Cardiac muscle cell (in vitro differentiated cells and primary cell): ENCODE measurements around the gene IGSF21. TPM values are rescaled to one million over a fixed set of nuclear protein-coding genes. Genes with fewer than 3 reads are reported as not detected.

Experiments used
- DNase-seq, 2 donors: peaks; one replicate each; pipeline versions ENCODE4 v3.0.0 to v3.0.0-alpha.2; 2010 to 2017; ENCODE audit warnings: low read depth in 1 of 2, low spot score in 1 of 2
- H3K27ac ChIP-seq: fragments of 200-600 bp; sonication (generic); 2 replicates; pipeline ENCODE4 v1.5.1; 2016
- H3K27me3 ChIP-seq: fragments of 200-600 bp; sonication (generic); 2 replicates; pipeline ENCODE4 v1.6.0; 2016; ENCODE audit warnings: control low read depth
- H3K36me3 ChIP-seq: fragments of 200-600 bp; sonication (generic); 2 replicates; pipeline ENCODE4 v1.5.1; 2016; ENCODE audit warnings: control low read depth
- H3K4me1 ChIP-seq: fragments of 200-600 bp; sonication (generic); 2 replicates; pipeline ENCODE4 v1.8.1; 2017; ENCODE audit warnings: low read depth, mild to moderate bottlenecking, mixed run types
- H3K4me3 ChIP-seq: fragments of 200-600 bp; sonication (generic); 2 replicates; pipeline ENCODE4 v1.5.1; 2016; ENCODE audit warnings: mild to moderate bottlenecking
- H3K9me3 ChIP-seq: fragments of 200-600 bp; sonication (generic); 2 replicates; pipeline ENCODE4 v1.5.1; 2017; ENCODE audit warnings: low read depth, mild to moderate bottlenecking, control low read depth
- CTCF ChIP-seq: IDR thresholded peaks from 2 replicates; pipeline ENCODE4 v1.5.1; 2012; ENCODE audit warnings: low read depth, mild to moderate bottlenecking, low read length
- polyA plus RNA-seq: library from polyadenylated mRNA; unstranded; fragments of >200 nt; fragmentation: Nextera tagmentation; extraction: Ambion mirVana; gene quantifications from 2 replicates; pipeline ENCODE4 v1.2.1, GENCODE V29; 2016
- total RNA-seq: library from RNA; depleted of rRNA; stranded (reverse); fragments of >200 nt; gene quantifications from 2 replicates; pipeline ENCODE4 v1.2.3, GENCODE V29; 2016

The IGSF21 gene
- total and polyA plus RNA-seq, 2 experiments from 2014 or later, result 0.06 TPM; not detected in 1

- no peaks in the 10 kb centered on the region for H3K36me3 ChIP-seq
- H3K4me1 ChIP-seq, result peaks cover 4% of the 10 kb centered on the region
- no peaks in the 10 kb centered on the region for H3K9me3 ChIP-seq
- TF ChIP-seq CTCF, result no peak
- DNase-seq, result no peak
- H3K27me3 ChIP-seq, result peaks cover 99% of the 10 kb centered on the region
- no peak overlapping the region for H3K27ac ChIP-seq
- no peak overlapping the region for H3K4me3 ChIP-seq
Observed at GRCh38 chr1:18114726-18115410, 7.3 kb downstream of the IGSF21 start.

- Histone ChIP-seq H3K9me3 (no peaks in the 10 kb centered on the region), H3K27me3 (peaks cover 96% of the 10 kb centered on the region)
- no peak for DNase-seq
Observed at GRCh38 chr1:18116777-18117176, 9.2 kb downstream of the IGSF21 start.

GRCh38 chr1:18118078-18118477 lies 10.5 kb downstream of the IGSF21 start:
- Histone ChIP-seq H3K36me3 (no peaks in the 10 kb centered on the region), H3K27me3 (peaks cover 84% of the 10 kb centered on the region), H3K9me3 (no peaks in the 10 kb centered on the region), H3K27ac (no peak overlapping the region), H3K4me3 (no peak overlapping the region), H3K4me1 (no peaks in the 10 kb centered on the region)
- TF ChIP-seq CTCF, result no peak
- DNase-seq, result no peak

More at GRCh38 chr1:18116777-18117176, 9.2 kb downstream of the IGSF21 start:
- H3K4me1 ChIP-seq, result no peaks in the 10 kb centered on the region
- no peaks in the 10 kb centered on the region for H3K36me3 ChIP-seq
- no peak overlapping the region for H3K27ac ChIP-seq
- no peak overlapping the region for H3K4me3 ChIP-seq
- TF ChIP-seq CTCF, result no peak

- no peak for DNase-seq
- H3K4me3 ChIP-seq, result no peak overlapping the region
- no peaks in the 10 kb centered on the region for H3K9me3 ChIP-seq
- H3K36me3 ChIP-seq, result no peaks in the 10 kb centered on the region
- TF ChIP-seq CTCF, result no peak
- no peaks in the 10 kb centered on the region for H3K4me1 ChIP-seq
- H3K27ac ChIP-seq, result no peak overlapping the region
- H3K27me3 ChIP-seq, result peaks cover 80% of the 10 kb centered on the region
Observed at GRCh38 chr1:18118491-18118890, 10.9 kb downstream of the IGSF21 start.

GRCh38 chr1:18119289-18119688 lies 11.7 kb downstream of the IGSF21 start:
- Histone ChIP-seq H3K27me3 (peaks cover 72% of the 10 kb centered on the region), H3K4me1 (no peaks in the 10 kb centered on the region), H3K9me3 (no peaks in the 10 kb centered on the region), H3K36me3 (no peaks in the 10 kb centered on the region), H3K4me3 (no peak overlapping the region), H3K27ac (no peak overlapping the region)
- DNase-seq, result no peak
- TF ChIP-seq CTCF, result no peak
